ENCODE data around the gene SLX4.
A peak's percentile ranks its signal among the peaks of the same experiment; 100 is the strongest.
"Not testable (repeated sequence)": the region's sequence is repeated elsewhere in the genome, so short reads cannot be mapped to it uniquely, and the experiment has no call there.

The SLX4 gene, protein sequence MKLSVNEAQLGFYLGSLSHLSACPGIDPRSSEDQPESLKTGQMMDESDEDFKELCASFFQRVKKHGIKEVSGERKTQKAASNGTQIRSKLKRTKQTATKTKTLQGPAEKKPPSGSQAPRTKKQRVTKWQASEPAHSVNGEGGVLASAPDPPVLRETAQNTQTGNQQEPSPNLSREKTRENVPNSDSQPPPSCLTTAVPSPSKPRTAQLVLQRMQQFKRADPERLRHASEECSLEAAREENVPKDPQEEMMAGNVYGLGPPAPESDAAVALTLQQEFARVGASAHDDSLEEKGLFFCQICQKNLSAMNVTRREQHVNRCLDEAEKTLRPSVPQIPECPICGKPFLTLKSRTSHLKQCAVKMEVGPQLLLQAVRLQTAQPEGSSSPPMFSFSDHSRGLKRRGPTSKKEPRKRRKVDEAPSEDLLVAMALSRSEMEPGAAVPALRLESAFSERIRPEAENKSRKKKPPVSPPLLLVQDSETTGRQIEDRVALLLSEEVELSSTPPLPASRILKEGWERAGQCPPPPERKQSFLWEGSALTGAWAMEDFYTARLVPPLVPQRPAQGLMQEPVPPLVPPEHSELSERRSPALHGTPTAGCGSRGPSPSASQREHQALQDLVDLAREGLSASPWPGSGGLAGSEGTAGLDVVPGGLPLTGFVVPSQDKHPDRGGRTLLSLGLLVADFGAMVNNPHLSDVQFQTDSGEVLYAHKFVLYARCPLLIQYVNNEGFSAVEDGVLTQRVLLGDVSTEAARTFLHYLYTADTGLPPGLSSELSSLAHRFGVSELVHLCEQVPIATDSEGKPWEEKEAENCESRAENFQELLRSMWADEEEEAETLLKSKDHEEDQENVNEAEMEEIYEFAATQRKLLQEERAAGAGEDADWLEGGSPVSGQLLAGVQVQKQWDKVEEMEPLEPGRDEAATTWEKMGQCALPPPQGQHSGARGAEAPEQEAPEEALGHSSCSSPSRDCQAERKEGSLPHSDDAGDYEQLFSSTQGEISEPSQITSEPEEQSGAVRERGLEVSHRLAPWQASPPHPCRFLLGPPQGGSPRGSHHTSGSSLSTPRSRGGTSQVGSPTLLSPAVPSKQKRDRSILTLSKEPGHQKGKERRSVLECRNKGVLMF (N-terminal part only)

DNA sequence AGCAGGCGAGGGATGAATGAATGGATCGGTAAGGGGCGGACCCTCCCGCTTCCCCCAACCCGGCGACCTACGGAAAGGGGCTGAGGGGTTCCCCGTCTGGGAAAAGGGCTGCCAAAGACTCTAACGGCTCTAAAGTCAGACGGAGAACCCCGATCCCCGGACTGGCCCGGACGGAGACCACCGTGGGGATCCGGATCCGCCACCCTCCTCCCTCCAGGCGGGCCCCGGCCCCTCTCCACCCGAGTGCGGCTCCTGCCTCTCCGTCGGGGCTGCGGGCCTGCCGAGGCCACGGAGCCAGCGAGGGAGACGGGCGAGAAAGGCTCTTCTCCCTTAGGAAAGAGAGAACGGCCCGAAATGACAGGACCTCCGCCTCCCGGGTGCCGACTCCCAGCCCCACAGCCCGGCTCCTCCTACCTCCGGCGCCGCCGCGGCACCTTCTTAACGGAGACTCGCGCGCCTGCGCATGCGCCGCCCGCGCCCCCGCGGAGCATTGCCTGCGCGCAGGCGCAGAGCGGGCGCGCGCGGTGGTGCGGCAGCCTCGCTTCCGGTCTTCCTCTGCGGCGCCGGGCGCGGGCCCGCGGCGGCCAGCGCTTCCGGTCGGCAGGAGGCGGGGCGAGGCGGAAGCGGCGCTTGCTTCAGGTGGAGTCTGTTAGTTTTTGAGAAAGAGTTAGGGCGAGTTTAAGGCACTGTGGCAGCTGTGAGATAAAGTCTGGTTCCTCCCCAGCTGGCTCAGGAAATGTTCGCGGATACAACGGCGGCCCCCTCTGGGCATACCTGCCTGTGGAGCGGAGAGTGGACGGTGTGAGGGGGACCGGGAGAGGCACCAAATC lies at the start of gene SLX4:
SLX4 (minus strand) TSS at position 461 of the 830 bp plus-strand sequence. CDS start 2,642 bp downstream, outside the sequence.
- peak; percentile 96 for DNase-seq

DNA sequence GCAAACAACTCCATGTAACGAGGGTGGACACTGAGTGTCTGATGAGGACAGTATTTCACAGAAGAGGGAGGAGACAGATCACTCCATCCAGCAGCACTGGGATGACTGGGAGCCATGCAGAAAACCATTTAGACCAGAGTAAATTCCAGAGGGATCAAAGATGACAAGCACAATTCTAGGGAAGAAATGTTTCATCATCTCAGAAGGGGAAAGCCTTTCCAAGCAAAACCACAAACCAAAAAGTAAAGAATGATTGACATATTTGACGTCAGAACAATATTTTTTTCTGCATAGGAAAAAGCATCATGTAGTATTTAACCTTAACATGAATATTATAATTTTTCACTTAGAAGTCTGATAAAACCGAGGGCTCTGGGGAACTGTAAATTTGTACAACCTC lies 47.8 kb upstream of the SLX4 start:
- no peak for DNase-seq

DNA sequence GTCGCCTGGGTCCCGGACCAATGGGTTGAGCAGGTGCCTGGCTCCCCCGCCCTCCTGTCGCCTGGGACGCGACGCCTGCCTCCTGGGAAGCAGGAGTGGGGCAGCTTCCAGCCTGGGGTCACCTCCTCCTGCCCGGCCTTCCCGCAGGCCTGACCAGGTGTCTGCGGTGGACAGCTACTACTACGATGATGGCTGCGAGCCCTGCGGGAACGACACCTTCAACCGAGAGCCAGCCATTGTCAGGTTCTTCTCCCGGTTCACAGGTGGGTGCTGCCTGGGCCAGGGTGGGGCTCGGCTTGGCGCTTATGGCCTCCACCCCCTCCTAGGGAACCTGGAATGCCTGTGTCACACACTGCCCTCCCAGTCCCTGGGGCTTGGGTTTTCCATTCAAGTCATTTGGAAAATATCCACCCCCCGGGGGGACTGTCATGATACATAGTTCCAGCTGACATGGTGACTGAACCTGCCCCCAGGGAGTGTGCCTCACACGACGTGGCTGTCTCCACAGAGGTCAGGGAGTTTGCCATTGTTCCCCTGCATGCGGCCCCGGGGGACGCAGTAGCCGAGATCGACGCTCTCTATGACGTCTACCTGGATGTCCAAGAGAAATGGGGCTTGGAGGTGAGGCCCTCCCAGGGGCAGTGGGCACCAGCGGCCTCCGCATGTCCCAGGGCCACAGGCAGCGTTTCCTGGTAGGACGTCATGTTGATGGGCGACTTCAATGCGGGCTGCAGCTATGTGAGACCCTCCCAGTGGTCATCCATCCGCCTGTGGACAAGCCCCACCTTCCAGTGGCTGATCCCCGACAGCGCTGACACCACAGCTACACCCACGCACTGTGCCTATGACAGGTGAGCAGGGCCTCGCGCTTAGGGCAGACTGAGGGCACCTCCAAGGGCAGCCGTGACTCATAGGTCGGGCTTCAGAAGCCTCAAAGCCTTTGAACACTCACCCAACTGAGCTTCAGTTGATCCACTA lies 45.4 kb upstream of the SLX4 start:
- DNase-seq, result no peak

DNA sequence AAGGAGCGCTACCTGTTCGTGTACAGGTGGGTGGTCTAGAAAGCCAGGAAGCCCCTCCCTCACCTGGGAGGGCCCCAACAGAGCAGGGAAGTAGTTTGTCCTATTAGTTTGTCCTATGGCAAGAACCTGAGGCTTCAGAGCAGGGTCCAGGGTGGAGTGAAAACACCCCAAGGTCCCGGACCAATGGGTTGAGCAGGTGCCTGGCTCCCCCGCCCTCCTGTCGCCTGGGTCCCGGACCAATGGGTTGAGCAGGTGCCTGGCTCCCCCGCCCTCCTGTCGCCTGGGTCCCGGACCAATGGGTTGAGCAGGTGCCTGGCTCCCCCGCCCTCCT lies 44.7 kb upstream of the SLX4 start:
- DNase-seq, result not testable (repeated sequence)

DNA sequence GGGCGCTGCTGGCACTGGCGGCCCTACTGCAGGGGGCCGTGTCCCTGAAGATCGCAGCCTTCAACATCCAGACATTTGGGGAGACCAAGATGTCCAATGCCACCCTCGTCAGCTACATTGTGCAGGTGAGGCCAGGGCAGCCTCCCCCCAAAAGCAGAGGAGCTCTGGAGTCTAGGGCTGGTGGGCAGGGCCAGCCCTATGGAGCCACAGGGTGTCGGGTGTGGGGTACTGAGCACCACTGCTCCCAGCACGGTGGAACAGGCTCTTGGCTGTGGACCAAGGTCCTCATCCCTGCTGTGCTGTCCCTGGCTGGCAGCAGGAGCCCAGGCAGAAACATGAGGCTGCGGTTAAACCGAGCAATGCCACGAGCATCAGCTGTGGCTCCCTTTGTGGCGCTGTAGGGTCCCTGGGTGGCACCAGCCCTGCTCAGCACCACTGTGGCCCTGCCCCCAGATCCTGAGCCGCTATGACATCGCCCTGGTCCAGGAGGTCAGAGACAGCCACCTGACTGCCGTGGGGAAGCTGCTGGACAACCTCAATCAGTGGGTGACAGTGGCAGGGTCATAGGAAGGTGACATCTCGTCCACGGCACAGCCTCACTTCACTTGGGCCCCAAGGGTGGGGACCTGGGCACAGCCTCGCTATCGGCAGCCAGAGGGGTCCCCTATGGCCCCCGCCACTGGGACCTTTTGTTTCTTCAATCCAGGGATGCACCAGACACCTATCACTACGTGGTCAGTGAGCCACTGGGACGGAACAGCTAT lies 44.2 kb upstream of the SLX4 start:
- DNase-seq, result no peak

DNA sequence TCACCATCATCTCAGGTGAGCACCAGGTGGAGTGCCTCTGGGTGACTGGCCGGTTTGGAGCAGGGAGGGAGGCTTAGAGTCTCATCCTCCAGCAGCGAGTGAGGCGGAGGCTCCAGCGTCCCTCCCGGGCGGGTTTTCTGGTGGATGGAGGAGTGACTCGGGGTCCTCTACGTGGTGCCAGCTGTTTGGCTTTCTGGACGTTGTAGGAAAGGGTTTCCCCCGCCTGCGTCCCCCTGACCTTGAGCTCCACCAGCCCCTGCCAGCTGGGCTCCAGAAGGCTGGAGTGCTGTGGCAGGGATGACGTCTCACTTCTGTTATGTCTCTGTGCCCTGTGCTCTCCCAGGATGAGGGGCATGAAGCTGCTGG lies 43.6 kb upstream of the SLX4 start:
- DNase-seq, result no peak

DNA sequence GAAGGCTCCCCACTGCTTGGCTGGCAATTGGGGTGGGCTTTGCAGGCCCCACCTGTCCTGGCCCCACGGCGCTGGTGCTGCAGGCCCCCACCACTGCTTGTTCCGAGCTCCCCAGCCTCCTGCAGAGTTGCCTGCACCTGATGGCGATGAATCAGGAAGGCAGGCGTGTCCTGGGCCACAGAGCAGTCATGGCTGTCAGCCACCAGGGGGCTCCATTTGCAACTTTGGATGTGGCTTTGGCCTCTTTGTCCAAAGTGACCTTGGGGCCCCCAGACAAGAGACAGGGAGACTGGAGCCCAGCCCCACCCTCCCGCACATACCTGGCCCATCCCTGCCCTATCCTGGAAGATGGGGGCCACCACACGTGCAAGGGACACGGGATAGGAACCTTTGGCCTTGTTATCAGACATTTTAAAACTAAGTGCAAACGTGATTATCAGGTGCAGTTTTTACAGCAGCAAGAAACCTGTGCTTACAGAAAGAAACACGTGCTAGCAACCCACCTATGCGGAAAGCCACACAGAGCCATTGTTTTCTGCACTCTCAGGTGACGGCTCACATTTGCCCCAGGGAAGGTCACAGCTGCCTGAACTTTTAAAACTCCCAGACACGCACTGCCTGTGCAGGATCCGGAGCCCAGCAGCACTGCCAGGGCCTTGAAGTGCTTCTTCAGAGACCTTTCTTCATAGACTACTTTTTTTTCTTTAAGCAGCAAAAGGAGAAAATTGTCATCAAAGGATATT lies 43.0 kb upstream of the SLX4 start, which contains the start of gene DNASE1:
DNASE1 (plus strand) TSS at position 443 of the 743 bp plus-strand sequence. CDS start 683 bp downstream, outside the sequence.
- peak; percentile 57 for DNase-seq

DNA sequence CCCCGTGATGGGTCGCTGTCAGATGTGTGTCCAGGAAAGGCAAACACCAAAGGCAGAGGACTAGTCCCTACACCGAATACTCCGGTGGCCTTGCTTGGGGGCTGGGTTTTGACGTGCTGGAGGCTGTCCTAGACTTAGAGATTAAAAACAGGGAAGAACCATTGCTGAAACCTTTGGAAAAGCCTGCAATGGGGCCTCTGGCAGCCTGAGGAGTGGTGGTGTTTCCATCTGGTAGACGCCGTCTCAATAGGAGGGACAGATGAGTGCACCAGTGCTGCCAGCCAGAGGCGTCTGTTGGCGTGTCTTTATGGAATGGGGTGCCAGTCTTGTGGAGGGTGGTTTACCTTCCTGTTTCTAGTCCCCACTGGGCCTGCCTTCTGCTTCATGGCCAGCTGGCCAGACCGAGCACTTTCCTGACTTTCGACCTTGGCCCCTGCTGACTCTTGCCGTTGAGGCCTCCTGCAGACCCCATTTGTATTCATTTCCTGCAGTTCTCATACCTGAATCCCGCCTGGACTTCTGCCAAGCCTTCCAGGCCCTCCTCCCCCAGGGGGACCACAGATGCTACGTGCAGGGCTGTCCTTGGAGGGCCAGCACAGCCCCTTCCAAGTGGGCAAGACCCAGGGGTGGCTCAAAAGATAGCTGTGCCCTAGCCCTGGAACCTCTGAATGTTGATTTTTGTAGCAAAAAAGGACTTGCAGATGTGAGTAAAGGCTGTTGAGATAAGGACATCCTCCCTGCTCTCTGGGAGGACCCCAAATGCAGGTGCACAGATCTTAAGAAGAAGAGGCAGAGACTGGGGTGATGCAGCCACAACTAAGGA lies 41.2 kb upstream of the SLX4 start:
- no peak for DNase-seq

DNA sequence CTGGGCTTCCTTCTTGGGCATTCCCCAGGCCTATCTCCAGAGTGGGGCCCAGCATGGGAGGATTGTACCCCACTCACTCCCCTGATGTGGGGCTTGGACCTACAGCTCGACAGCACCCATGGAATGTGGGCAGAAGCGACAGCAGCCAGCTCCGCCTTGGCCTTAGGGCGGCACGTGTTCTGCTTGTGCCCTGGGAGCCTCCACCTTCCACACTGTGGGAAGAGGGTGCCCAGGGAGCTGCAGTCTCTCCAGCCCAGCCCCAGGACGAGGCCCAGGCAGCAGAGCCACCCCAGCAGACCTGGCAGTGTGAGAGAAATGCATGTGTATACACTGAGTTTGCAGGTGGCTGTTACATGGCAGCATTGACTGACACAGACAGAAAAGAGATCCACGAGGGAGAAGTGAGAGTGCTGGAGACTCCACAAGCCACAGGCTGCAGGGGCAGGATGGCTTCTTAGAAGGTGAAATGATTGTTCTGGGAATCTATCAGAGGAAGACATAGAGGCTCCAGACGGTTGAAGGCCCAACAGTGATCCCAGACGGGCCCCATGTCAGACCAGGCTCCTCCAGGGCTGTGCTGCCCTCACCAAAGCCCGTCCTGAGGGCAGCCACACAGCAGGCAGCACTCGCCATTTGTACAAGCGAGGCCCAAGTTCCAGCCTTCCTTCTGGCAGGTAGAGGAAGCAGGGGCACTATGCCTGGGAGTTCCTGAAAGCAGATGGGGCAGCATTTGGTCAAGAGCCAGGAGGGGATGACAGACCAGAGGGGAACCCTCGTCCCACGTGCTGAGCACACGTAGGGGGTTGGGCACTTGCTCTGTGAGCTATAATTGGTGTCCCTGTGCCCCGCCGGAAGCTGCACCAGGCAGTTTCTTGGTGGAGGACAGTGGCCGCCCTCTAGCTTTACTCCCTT lies 40.3 kb upstream of the SLX4 start:
- no peak for DNase-seq

DNA sequence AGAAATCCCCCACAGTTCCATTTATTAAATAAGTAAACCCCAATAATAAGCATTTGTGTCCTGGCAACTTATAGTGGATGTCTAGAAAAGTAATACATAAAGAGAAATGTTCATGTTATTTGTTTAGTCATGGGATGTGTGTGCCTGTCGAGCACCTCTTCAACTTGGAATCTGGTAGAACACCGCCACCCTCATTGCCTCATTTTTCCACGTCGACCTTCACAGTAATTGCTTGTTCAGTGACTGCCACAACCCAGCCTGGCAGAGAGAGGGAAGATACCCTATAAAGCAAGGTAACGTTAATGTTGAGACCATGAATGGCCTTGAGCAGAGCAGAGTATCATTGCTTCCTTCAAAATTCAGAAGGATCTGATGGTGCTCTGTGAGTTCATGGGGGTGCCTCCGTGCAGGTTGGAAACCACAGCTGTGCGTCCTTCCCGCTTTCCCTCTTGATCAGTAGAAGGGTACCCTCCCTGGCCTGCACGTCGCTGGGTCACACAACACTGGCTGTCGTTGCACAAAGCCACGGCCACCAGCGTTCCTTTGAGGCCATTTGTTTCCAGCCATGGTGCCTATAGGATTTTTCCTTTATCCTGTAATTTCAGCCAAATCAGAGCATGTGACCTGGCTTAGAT lies 39.3 kb upstream of the SLX4 start:
- DNase-seq, result no peak

DNA sequence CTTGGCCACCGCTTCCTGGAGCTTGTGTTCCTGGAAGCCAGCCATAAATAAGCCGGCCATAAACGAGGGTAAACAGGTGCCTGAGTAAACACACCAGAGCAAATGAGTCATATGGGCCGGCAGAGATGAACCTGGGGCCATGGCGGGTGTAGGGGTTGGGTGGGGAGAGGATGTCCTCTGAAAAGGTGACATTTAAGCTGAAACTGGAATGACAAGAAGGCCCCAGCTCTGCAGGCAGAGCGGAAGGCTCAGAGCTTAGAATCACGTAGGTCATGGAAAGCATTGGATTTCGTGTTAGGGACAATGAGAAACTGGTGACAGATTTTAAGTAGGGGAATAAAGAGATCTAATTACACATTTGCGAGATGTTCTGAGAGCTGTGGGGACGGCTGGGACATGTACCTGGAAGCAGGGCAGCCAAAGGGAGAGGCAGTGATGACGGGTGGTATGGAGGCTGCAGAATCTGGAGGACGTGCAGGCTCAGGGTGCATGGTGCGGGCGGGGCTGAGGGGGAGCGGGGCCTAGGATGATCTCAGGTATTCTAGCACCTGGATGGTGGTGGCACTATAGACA lies 35.0 kb upstream of the SLX4 start:
- DNase-seq, result no peak

DNA sequence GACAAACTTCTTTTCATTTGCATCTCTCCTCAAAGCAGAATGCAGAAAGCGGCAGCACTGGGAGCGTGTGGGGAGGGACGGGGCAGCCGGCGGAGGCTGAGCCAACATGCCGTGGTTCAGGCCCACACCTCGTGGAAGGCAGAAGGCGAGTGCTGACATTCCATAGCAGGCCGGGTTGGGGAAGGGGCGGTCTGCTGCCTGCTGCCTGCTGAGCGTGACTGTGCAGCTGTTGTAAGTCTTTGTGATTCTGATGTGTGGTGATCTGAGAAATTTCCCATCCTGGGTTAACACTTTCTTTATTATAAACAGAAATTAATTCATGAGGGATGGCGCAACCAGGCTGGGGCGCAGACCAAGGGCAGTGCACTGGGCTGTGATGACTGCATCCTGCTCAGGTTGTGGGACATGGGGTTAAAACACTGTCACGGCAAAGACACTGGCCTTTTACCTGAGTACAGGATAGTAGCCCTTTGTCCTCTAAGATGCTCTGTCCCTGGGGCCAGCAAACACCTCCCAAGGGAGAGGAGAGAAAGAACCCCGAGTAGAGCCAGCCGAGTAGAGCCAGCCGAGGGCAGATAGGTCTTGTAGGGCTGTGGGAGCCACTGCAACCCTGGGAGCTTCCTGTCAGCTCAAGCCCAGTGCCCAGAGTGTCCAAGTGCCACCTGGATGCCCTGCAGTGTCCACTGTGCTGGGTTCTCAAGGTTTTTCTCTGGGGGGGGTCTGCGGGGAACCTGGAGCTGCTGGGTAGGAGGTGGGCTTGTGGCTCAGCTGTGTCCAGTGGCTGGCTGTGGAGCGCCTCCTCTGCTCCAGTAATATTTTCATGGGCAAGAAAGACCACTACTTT lies 34.3 kb upstream of the SLX4 start:
- no peak for DNase-seq

DNA sequence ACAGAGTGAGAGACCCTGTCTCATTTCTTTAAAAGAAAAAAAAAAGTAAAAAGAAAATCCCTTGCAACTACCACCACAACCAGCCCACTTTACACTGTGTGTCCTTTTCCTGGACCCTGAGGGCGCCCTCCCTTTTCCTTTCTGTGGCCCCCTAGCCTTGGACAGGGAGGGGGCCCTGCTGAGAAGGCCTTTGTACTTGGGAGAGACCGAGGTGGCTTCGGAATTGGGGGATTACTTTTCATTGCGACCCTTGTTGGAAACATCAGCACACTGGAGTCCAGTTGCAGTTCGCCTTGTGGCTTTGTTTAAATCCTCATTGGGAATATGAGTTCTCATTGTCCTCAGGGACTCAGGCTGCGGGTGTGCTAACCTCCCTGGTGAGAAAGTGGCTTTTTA lies 33.7 kb upstream of the SLX4 start:
- no peak for DNase-seq

DNA sequence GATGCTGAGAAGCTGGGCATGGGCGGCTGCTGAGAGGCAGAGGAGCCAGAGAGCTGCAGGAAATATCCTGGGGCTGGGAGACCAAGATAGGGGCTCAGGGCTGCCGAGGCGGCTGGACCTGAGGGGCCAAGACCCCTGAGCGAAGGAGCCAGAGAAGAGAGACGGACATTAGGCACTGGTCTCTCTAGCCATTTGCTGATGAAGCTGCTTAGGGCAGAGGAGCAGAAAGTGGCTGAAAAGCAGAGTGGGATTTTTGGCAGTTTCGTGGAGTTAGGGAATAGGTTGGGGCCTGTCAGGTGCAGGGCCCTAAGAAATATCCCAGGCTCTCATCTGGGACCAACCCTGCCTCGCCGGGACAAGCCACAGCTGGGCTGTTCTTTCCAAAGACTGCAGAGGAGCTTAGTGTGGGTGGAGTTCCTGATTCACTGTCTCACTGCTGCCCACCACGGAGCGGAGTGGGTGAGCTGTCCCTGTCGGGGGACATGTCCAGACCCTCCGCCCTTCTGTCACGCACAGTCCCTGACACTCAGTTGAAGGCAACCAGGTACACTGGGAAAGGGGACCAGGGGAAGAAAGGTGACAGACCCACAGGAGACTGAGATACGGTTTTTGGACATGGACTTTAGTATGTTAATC lies 31.8 kb upstream of the SLX4 start:
- DNase-seq, result no peak

DNA sequence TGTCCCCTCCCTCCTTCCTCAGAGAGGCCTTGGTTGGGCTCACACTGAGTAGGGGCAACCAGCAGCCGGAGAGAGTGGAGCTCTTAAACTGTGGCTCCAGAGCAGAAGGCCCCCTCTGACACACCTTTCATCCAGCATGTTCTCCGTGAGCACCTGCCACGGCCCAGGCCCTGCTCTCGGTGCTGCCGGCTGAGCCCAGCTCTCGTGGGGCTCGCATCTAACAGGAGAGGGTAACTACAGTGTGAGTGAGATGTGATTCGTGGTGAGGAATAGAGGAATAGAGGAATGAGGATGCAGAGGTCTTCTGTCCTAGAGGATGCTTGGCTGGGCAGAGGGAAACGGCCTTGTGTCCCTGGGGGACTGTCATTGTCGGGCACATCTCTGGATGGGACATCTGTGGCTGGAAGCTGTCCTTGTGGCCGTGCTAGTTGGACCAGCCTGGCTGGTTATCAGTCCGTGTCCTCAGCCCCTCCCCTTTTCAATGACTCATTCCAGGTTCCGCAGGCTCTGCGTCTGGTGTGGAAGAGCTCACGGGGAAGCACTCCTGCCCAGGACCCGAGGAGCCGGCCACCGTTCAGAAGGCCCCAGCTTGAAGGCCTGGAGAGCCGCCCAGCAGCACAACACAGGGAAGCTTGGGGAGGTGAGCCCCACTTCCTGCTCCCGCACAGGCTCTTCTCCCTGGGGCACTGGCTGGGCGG lies 31.1 kb upstream of the SLX4 start:
- no peak for DNase-seq
